T-helper 17 cell (primary cell): ENCODE measurements around the gene KRT2. TPM values are rescaled to one million over a fixed set of nuclear protein-coding genes. Genes with fewer than 3 reads are reported as not detected.

Experiments used
- ATAC-seq: fragments of 150-1000 bp; cut with Tn5 transposase; 2 replicates; pipeline ENCODE4 v1.10.0; 2021; ENCODE audit warnings: mild to moderate bottlenecking, moderate library complexity
- DNase-seq, 3 donors: peaks; one replicate each; pipeline versions ENCODE4 v3.0.0 to v3.0.0-alpha.2; 2020 to 2021
- H3K9me3 ChIP-seq: one replicate; pipeline ENCODE4 v1.7.0; 2013; ENCODE audit warnings: low read length, mild to moderate bottlenecking; ENCODE audit not compliant: control insufficient read depth, poor library complexity, severe bottlenecking
- H3K27ac Mint-ChIP-seq: one replicate; pipeline ENCODE4 v1.8.0; 2022; ENCODE audit warnings: mild to moderate bottlenecking, moderate library complexity, mixed read lengths
- H3K27me3 Mint-ChIP-seq: one replicate; pipeline ENCODE4 v1.8.0; 2022; ENCODE audit warnings: mixed read lengths
- H3K36me3 Mint-ChIP-seq: one replicate; pipeline ENCODE4 v1.8.0; 2022; ENCODE audit warnings: low read depth, mixed read lengths
- H3K4me1 Mint-ChIP-seq: one replicate; pipeline ENCODE4 v1.8.0; 2022; ENCODE audit warnings: mild to moderate bottlenecking, mixed read lengths
- H3K4me3 Mint-ChIP-seq: one replicate; pipeline ENCODE4 v1.8.0; 2022; ENCODE audit warnings: mild to moderate bottlenecking, moderate library complexity, mixed read lengths
- total RNA-seq, 4 donors: library from RNA in 2 of 4; stranded (reverse) in 2 of 4; gene quantifications; one replicate each; pipeline ENCODE4 v1.2.3 and lab custom pipeline; 2022 to 2026

Gene KRT2
- total RNA-seq (not detected), total RNA-seq (lab: John Stamatoyannopoulos, UW) (0 reads per million in 2 donors)

DNA sequence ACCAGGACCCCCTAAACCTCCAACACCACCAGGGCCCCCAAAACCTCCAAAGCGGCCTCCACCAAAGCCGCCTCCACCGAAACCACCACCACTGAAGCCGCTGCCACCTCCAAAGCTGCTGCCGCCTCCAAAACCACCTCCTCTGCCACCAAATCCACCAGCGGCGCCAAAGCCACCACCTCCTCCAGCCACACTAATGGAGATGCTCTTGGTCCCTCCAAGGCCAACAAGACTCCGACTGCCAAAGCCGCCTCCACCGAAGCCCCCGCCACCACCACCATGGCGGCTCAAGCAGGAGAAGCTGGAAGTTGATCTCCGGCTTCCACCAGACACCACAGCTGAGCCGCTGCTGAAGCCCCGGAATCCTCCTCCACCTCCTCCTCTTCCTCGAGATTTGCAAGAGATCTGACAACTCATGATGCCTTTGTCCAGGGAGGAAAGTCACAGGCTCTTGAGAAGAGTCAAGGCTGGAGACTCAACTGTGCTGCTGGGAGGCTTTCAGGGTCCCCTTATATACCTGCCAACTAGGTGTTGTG lies at the start of gene KRT2:
KRT2 (minus strand) TSS at position 486 of the 536 bp plus-strand sequence; CDS start at position 417, 69 bp downstream.
- H3K4me3 Mint-ChIP-seq, result no peak within 1 kb of the TSS
- ATAC-seq (no peak), DNase-seq (no peak)
- H3K4me1 Mint-ChIP-seq, result peaks cover 19% of the 10 kb centered on the region
- peaks cover 3% of the 10 kb centered on the region for H3K36me3 Mint-ChIP-seq
- H3K9me3 ChIP-seq, result no peaks in the 10 kb centered on the region
- peaks cover 36% of the 10 kb centered on the region for H3K27me3 Mint-ChIP-seq
- no peak within 1 kb of the TSS for H3K27ac Mint-ChIP-seq

DNA sequence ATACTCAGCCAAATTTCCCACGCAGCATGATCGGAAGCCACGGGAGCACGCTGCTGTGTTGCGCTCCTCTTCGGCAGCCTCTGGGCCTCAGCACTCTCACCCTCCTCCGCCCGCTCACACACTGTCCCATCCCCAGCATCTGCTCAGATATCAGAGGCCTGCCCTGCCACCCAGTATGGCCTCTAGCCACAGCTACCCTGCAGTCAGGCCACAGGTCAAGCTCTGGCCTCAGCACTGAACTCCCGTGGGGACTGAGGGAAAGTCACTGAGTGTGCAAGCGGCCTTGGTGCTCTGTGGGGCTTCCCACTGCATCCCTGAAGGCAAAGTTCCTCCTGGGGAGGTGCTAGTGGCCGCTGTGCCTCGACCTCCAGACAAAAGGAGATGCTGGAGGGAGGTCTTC lies 49.3 kb upstream of the KRT2 start:
- H3K27me3 Mint-ChIP-seq, result peaks cover 58% of the 10 kb centered on the region
- H3K36me3 Mint-ChIP-seq, result no peaks in the 10 kb centered on the region
- H3K9me3 ChIP-seq, result no peaks in the 10 kb centered on the region
- no peak for ATAC-seq
- H3K27ac Mint-ChIP-seq, result no peak overlapping the region
- no peak overlapping the region for H3K4me3 Mint-ChIP-seq
- DNase-seq, result no peak
- peaks cover 4% of the 10 kb centered on the region for H3K4me1 Mint-ChIP-seq

DNA sequence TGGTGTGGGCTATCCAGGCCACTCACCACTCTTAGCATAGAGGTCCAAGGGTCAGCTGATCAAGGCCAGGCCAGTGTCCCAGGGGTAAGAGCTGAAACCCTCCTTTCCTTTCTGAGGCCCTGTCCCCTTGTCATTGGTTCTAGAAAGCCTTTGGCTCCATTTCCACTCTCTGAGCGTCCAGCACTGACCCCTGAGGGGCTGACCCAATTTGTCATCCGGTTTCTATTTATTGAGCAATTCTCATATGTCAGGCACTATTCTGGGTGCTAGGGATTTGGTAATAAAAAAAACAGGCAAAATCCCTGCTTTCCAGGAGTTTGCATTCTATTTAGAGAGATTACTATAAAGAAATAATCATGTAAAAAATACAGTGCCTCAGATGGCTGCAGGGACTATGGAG lies 47.9 kb upstream of the KRT2 start:
- Mint-ChIP-seq H3K4me3 (no peak overlapping the region), H3K36me3 (no peaks in the 10 kb centered on the region), H3K27ac (peak overlapping the region; percentile 79), H3K4me1 (peaks cover 4% of the 10 kb centered on the region), H3K27me3 (peaks cover 67% of the 10 kb centered on the region)
- H3K9me3 ChIP-seq, result no peaks in the 10 kb centered on the region
- no peak for ATAC-seq
- no peak for DNase-seq

DNA sequence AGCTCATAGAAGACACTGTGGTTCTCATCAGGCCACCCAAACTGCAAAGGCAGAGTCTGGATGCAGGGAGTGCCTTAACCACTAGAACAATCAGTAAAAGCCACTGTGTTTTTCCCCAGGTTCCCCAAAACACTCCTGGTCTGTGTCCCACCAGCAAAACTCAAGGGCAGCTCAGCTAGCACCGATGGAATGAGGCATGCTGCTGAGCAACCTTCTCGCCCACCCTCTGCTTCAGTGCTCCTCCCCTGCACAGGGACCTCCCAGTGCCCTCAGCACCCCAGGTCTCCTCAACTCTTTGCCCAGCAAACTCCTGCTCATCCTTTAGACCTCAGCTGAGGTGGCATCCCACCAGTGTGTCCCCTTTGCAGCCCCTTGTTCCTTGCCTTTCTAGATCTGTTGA lies 47.4 kb upstream of the KRT2 start:
- Mint-ChIP-seq H3K36me3 (no peaks in the 10 kb centered on the region), H3K4me1 (peaks cover 4% of the 10 kb centered on the region), H3K27ac (no peak overlapping the region), H3K4me3 (no peak overlapping the region), H3K27me3 (peaks cover 69% of the 10 kb centered on the region)
- ATAC-seq (no peak), DNase-seq (no peak)
- H3K9me3 ChIP-seq, result no peaks in the 10 kb centered on the region

DNA sequence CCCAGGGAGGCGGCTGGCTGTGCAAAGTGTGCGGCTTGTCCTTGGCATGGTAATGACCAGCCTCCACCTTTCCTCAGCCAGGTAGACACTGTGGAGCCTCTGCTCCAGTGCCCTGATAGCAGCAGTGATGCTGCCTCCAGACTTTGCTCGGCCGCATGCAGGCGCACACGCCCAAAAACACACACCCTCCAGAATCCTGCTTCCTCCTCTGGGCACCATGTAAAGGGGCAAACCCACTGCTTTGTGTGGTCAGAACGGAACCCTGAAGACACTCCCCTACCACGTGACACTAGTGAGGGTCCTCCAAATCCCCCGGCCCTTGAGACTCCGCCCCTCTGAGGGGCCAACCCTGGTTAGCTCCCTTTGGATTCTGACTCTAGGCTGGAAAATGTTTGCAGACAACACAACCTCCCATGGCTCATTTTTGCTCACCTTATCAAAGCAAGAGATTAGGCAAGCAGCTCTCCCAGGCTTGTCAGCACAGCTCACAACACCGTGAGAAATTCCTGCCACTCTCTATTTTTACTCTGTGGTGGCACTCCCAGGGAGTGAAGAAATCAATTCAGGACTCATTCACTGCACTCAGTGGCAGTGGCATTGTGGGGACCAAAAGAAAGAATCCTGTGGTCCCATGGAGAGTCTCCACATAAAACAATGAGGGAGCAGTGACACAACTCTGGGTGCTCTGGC lies 46.8 kb upstream of the KRT2 start:
- no peaks in the 10 kb centered on the region for H3K9me3 ChIP-seq
- Mint-ChIP-seq H3K4me3 (no peak overlapping the region), H3K36me3 (no peaks in the 10 kb centered on the region), H3K4me1 (peaks cover 4% of the 10 kb centered on the region), H3K27me3 (peaks cover 67% of the 10 kb centered on the region), H3K27ac (no peak overlapping the region)
- DNase-seq (no peak), ATAC-seq (no peak)

DNA sequence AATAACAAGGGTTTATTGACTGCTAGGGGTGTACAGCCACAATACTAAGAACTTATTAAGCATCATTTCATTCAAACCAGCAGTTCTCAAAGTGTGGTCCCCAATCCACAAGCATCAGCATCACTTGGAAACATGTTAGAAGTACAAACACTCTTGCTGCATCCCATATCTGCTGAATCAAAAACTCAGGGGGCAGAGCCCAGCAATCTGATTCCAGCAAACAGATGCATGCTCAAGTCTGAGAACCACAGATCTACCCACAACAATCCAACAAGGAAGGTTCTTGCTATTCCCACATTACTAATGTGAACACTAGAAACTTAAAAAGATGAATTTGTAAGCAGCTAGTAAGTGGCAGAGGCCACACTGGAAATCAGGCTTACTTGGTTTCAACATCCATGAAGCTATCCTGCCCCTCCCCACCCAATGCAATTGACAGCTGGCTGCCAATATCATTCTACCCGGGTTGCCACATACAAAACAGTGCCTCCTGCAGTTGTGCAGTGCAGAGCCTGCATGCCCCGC lies 45.1 kb upstream of the KRT2 start:
- no peak overlapping the region for H3K27ac Mint-ChIP-seq
- no peak for DNase-seq
- peaks cover 67% of the 10 kb centered on the region for H3K27me3 Mint-ChIP-seq
- no peaks in the 10 kb centered on the region for H3K9me3 ChIP-seq
- ATAC-seq, result no peak
- no peak overlapping the region for H3K4me3 Mint-ChIP-seq
- peaks cover 14% of the 10 kb centered on the region for H3K4me1 Mint-ChIP-seq
- peaks cover 4% of the 10 kb centered on the region for H3K36me3 Mint-ChIP-seq

DNA sequence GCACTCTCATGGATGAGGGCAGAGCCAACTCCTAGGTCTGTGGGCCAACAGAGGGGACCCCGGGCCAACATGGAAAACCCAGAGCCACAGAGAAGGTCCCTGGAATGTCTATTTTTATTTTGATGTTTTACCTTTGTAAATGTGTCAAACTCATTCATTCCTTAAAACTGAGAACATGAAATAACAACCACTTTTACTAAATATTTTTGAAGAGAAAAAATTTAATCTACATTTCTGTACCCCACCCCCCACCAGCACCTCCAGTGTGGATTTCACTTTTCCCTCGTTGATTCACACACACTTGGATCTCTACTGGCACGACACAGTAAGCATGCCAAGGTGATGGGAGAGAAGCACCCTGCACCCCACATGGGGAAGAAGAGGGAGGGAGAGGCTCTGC lies 44.6 kb upstream of the KRT2 start:
- Mint-ChIP-seq H3K4me1 (peaks cover 17% of the 10 kb centered on the region), H3K27me3 (peaks cover 73% of the 10 kb centered on the region), H3K4me3 (no peak overlapping the region), H3K36me3 (peaks cover 4% of the 10 kb centered on the region), H3K27ac (no peak overlapping the region)
- no peak for ATAC-seq
- DNase-seq, result no peak
- H3K9me3 ChIP-seq, result no peaks in the 10 kb centered on the region

DNA sequence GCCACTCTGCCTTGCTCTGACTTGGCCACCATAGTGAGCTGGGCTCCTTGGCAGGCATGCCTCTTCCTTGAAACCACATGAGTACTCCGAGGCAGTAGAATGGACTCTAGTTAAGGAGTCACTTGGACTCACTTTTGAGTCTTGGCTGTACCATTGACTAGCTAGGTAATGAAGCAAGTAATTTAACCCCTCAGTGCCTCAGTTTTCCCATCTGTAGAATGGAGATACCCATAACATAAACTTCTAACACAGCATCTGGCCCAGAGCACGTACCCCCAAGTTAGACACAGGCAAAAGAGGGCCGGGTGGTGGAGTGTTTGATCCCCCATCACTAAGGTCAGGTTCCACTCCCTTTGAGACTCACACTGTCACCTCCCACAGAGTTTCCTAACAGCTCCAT lies 43.0 kb upstream of the KRT2 start:
- ATAC-seq (no peak), DNase-seq (no peak)
- Mint-ChIP-seq H3K4me1 (peaks cover 26% of the 10 kb centered on the region), H3K27me3 (peaks cover 64% of the 10 kb centered on the region), H3K27ac (no peak overlapping the region), H3K4me3 (no peak overlapping the region), H3K36me3 (peaks cover 4% of the 10 kb centered on the region)
- H3K9me3 ChIP-seq, result no peaks in the 10 kb centered on the region

DNA sequence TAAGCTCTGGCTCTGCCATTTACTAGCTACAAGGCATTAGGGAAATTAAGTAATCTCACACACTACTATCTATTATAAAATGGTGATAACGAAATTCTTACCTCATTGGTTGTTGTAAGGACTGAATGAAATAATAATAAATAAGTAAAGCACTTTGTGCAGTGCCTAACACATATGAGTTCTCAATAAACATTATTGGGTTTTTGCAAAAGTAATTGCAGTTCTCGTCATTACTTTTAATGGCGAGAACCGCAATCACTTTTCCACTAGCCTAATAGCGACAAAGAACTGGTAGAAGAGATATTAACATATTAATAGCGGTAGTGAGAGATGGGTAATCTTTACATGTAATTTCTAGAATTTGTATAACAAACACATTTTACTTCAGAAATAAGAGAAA lies 42.1 kb upstream of the KRT2 start:
- Mint-ChIP-seq H3K4me1 (peaks cover 25% of the 10 kb centered on the region), H3K36me3 (peaks cover 4% of the 10 kb centered on the region), H3K27me3 (peaks cover 56% of the 10 kb centered on the region), H3K4me3 (no peak overlapping the region), H3K27ac (no peak overlapping the region)
- H3K9me3 ChIP-seq, result no peaks in the 10 kb centered on the region
- DNase-seq, result no peak
- ATAC-seq, result no peak

DNA sequence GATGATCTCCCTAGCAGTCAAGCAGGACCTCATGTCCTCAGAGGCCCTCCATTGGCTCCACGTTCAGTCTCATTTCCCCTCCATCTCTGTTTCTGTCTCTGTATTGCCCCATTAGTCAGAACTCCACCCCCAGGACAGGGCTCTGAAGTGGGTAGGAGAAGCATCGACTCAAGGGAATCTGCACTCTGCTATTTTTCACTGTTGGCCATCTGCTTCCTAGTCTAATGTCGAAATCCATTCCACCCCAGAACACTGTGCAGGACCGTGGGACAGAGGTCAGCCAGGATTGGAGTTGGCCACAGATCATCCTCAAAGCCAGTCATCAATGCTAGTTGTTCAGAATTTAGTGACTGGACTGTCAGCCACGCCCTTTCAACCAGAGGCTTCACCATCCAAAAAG lies 41.2 kb upstream of the KRT2 start:
- no peaks in the 10 kb centered on the region for H3K9me3 ChIP-seq
- no peak for ATAC-seq
- peaks cover 4% of the 10 kb centered on the region for H3K36me3 Mint-ChIP-seq
- no peak overlapping the region for H3K27ac Mint-ChIP-seq
- peaks cover 56% of the 10 kb centered on the region for H3K27me3 Mint-ChIP-seq
- peaks cover 26% of the 10 kb centered on the region for H3K4me1 Mint-ChIP-seq
- DNase-seq, result no peak
- H3K4me3 Mint-ChIP-seq, result no peak overlapping the region

DNA sequence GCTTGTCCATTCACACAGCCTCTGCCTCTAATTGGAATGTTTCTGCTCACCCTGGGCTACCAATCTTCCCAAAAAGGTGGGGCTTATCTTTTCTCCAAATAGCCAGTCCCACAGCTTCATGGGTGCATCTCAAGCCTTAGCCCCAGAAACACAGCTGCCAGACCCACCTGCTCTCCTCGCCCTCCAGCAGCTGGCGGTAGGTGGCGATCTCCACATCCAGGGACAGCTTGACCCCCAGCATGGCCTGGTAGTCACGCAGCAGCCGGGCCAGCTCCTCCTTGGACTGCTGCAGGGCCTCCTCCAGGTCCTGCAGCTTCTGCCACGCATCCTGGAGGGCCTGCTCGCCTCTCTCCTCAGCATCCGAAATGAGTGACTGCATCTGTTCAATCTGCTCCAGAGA lies 40.2 kb upstream of the KRT2 start:
- no peak for DNase-seq
- Mint-ChIP-seq H3K27me3 (peaks cover 54% of the 10 kb centered on the region), H3K4me3 (peak overlapping the region; percentile 53), H3K36me3 (peaks cover 5% of the 10 kb centered on the region), H3K4me1 (peaks cover 32% of the 10 kb centered on the region), H3K27ac (no peak overlapping the region)
- H3K9me3 ChIP-seq, result no peaks in the 10 kb centered on the region
- ATAC-seq, result no peak

DNA sequence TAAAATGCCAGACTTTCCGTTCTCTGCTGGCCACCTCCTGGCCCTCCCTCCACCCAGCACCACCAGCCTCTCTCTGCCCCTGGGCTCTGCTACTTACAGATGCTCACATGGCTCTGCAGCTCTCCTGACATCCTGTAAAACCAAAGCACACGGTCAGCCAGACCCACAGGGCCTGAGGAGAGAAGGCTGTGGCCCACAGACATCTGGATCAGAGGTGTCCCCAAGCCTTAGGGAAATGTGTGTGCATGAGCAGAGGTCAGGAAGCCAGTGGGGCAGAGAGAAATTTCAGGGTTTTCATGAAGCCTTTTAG lies 39.8 kb upstream of the KRT2 start:
- Mint-ChIP-seq H3K36me3 (peaks cover 7% of the 10 kb centered on the region), H3K27ac (peak overlapping the region; percentile 54), H3K4me3 (peak overlapping the region; percentile 95), H3K4me1 (peaks cover 33% of the 10 kb centered on the region), H3K27me3 (peaks cover 58% of the 10 kb centered on the region)
- DNase-seq (no peak), ATAC-seq (no peak)
- H3K9me3 ChIP-seq, result no peaks in the 10 kb centered on the region

DNA sequence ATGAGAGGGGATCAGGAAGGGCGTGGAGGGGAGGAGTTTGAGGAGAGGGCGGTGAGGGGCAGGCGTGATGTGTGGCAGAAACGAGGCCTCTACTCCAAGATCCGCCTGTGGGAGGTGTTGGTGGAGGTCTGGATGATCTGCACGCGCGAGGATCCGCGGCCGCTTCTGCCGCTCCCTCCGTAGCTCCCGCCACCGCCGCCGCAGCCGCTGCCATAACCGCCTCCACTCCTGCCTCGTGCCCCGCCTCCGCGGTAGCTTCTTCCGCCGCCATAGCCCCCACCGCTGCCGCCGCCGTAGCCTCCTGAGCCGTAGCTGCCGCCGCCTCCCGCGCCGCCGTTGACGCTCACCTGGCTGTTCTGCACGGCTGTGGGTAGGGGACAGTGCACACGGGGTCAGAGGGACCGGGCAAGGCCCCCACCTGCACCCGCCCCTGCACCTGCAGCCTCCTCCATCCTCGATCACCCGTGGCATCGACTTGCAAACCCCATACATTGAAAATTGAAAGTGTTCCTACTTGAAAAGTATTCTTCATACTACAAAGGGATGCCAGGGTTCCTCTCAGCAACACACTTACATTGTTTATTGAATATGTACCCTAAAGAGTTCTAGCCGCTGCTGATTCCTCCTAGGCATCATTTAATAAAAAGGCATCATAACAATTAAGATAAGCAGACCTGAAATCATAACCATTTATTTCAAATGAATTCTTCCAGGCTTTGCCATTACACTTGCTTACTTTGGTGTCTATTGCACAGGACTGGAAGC lies 39.2 kb upstream of the KRT2 start:
- peaks cover 7% of the 10 kb centered on the region for H3K36me3 Mint-ChIP-seq
- ATAC-seq, result peak; percentile 85
- H3K4me1 Mint-ChIP-seq, result peaks cover 36% of the 10 kb centered on the region

More for the DNA sequence above, 39.2 kb upstream of the KRT2 start:
- Mint-ChIP-seq H3K27me3 (peaks cover 61% of the 10 kb centered on the region), H3K4me3 (peak overlapping the region; percentile 95), H3K27ac (peak overlapping the region; percentile 54)
- peak; percentile 18 to 30 (median 19) for DNase-seq
- H3K9me3 ChIP-seq, result no peaks in the 10 kb centered on the region
